Measurements from ENCODE around the gene LMAN1L.

LMAN1L gene

DNA sequence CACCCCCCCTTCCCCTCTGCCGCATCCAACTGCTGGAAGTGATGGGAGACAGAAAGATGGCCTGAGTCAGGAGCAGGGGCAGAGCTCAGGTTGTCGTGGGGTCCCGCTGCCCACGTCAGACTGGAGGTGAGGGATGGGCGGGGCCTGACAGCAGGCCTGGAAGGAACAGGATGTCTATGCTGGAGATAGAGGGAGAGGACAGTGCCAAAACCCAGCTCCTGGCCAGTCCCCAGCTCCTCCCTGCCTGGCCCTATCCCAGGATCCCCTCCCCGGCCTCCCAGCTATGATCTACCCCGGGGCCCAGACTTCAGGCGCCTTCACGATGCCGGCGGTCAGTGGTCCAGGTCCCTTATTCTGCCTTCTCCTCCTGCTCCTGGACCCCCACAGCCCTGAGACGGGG lies at the start of gene LMAN1L:
Gene LMAN1L (plus strand): TSS at position 303 of the 400 bp plus-strand sequence. CDS start 20 bp downstream, at position 323.
- Histone ChIP-seq H3K27me3 (ENCODE audit: control insufficient read depth, insufficient read depth, low read length) (no peaks in the 10 kb centered on the region), H3K36me3 (ENCODE audit: control insufficient read depth, insufficient read depth, low read length) (no peaks in the 10 kb centered on the region), H3K9ac (ENCODE audit: low read length) (no peak within 1 kb of the TSS), H3K4me1 (ENCODE audit: control insufficient read depth, insufficient read depth, low read length) (peaks cover 19% of the 10 kb centered on the region), H3K27ac (ENCODE audit: low read depth, low read length) (no peak within 1 kb of the TSS), H3K4me3 (ENCODE audit: low read depth, low read length) (no peak within 1 kb of the TSS), H3K9me3 (ENCODE audit: control insufficient read depth, insufficient read depth, low read depth, low read length) (no peaks in the 10 kb centered on the region)

GRCh38 chr15:74763416-74763815 lies 49.2 kb upstream of the LMAN1L start:
- H3K9ac ChIP-seq (ENCODE audit: low read length), result no peak overlapping the region
- no peak overlapping the region for H3K4me3 ChIP-seq (ENCODE audit: low read depth, low read length)
- H3K36me3 ChIP-seq (ENCODE audit: control insufficient read depth, insufficient read depth, low read length), result no peaks in the 10 kb centered on the region
- no peaks in the 10 kb centered on the region for H3K9me3 ChIP-seq (ENCODE audit: control insufficient read depth, insufficient read depth, low read depth, low read length)
- H3K27me3 ChIP-seq (ENCODE audit: control insufficient read depth, insufficient read depth, low read length), result no peaks in the 10 kb centered on the region
- H3K27ac ChIP-seq (ENCODE audit: low read depth, low read length), result no peak overlapping the region
- peaks cover 14% of the 10 kb centered on the region; the same call in 1 of the 2 replicates for H3K4me1 ChIP-seq (ENCODE audit: control insufficient read depth, insufficient read depth, low read length)

DNA sequence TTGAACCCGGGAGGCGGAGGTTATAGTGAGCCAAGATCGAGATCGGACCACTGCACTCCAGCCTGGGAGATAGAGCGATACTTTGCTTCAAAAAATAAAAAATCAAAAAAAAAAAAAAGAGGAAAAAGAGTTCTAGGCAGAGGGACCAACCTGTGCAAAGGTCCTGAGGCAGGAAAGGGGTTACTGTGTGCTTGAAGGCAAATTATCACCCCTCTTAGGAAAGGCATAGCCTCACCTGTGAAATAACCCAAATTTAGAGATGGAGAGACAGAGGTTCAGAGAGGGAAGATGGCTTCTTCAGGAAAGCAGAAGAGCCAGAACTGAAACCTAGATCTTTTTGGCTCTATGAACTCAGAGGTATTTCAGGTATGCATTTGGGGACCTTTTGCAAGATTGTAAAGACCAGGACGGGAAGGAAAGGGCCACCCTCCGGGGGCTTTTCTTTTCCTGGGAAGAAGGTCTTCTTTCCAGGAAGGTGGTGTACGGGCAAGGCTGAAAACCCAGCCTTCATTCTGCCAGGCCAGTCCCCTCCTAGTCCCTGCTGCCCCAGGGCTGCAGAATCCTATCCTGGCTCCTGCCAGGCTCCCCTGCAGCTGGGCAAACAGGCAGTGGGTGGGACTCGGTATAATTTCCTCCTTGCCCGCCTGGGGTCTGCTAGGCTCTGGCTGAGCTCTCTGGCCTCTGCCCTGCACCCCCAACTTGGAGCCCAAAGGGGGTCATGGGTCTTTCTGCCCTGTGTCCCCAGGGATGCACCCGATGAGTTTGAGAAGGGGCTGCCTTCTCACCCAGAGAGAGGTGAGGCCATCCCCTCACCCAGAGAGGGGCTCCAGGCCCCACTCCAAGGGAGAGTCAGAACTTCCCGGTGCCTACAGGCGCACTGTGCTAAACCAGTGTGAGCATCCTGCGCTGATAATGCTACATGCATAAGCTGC lies 45.2 kb upstream of the LMAN1L start:
- H3K9ac ChIP-seq (ENCODE audit: low read length), result no peak overlapping the region
- no peaks in the 10 kb centered on the region for H3K36me3 ChIP-seq (ENCODE audit: control insufficient read depth, insufficient read depth, low read length)
- H3K27ac ChIP-seq (ENCODE audit: low read depth, low read length), result no peak overlapping the region
- H3K4me3 ChIP-seq (ENCODE audit: low read depth, low read length), result no peak overlapping the region
- no peaks in the 10 kb centered on the region for H3K9me3 ChIP-seq (ENCODE audit: control insufficient read depth, insufficient read depth, low read depth, low read length)
- H3K27me3 ChIP-seq (ENCODE audit: control insufficient read depth, insufficient read depth, low read length), result peaks cover 4% of the 10 kb centered on the region; the same call in 1 of the 2 replicates
- H3K4me1 ChIP-seq (ENCODE audit: control insufficient read depth, insufficient read depth, low read length), result peaks cover 14% of the 10 kb centered on the region

DNA sequence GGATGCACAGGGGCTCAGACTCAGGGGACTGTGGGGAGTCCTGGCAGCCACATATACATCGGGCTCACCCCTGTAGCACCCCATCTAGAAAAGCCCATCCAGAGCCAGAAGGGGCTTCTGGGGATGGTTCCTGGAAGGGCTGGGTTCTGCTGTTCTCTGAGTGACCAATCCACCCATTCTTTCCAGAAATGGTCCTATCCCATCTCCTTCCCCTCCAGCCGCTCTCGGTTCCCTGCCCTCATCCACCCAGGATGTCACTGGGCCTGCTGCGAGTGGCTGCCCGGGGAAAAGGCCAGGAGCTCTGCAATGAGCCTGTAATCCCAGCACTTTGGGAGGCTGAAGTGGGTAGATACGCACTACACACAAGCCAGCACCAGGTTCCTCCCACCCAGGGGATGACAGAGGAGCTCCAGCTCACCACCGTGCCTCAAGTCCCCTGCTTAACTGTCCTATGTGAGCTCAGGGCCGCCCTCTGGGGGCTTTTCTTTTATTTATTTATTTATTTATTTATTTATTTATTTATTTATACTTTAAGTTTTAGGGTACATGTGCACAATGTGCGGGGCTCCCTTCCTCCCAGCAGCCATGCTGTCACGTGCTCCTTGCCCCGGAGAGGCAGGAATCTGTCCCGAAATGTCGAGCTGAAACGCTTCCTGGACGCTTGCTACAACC lies 44.4 kb upstream of the LMAN1L start:
- Histone ChIP-seq H3K27me3 (ENCODE audit: control insufficient read depth, insufficient read depth, low read length) (peaks cover 4% of the 10 kb centered on the region; the same call in 1 of the 2 replicates), H3K9me3 (ENCODE audit: control insufficient read depth, insufficient read depth, low read depth, low read length) (no peaks in the 10 kb centered on the region), H3K9ac (ENCODE audit: low read length) (no peak overlapping the region), H3K36me3 (ENCODE audit: control insufficient read depth, insufficient read depth, low read length) (no peaks in the 10 kb centered on the region), H3K27ac (ENCODE audit: low read depth, low read length) (no peak overlapping the region), H3K4me1 (ENCODE audit: control insufficient read depth, insufficient read depth, low read length) (peaks cover 14% of the 10 kb centered on the region), H3K4me3 (ENCODE audit: low read depth, low read length) (0 out of 2 replicates have a peak overlapping the region, but pooled peaks have one; percentile 13)

GRCh38 chr15:74768771-74769342 lies 43.8 kb upstream of the LMAN1L start:
- no peaks in the 10 kb centered on the region for H3K36me3 ChIP-seq (ENCODE audit: control insufficient read depth, insufficient read depth, low read length)
- H3K9me3 ChIP-seq (ENCODE audit: control insufficient read depth, insufficient read depth, low read depth, low read length), result no peaks in the 10 kb centered on the region
- H3K4me3 ChIP-seq (ENCODE audit: low read depth, low read length), result 0 out of 2 replicates have a peak overlapping the region, but pooled peaks have one; percentile 13
- H3K27ac ChIP-seq (ENCODE audit: low read depth, low read length), result no peak overlapping the region
- no peak overlapping the region for H3K9ac ChIP-seq (ENCODE audit: low read length)
- H3K4me1 ChIP-seq (ENCODE audit: control insufficient read depth, insufficient read depth, low read length), result peaks cover 20% of the 10 kb centered on the region
- peaks cover 4% of the 10 kb centered on the region; the same call in 1 of the 2 replicates for H3K27me3 ChIP-seq (ENCODE audit: control insufficient read depth, insufficient read depth, low read length)

DNA sequence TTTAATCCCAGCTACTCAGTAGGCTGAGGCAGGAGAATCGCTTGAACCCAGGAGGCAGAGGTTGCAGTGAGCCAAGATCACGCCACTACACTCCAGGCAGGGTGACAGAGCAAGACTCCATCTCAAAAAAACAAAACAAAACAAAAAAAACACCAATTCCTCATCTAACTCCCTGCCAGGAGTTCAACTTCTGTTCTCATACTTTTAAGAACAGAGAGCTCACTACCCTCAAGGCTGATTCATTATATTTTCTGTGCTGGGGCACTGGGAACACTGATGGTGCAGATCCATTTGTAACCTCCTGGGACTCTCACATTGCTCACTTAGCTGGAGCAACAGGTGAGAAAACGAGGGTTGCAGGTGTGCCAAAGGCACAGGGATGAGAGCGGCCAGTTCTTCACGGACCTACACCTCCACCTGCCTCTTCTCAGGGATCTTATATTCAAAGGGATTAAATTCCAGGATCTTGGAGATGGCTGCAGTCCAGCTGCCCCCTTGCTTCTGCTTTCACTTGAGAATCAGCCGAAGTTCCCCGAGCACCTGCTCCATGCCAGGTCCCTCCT lies 43.1 kb upstream of the LMAN1L start:
- no peaks in the 10 kb centered on the region for H3K9me3 ChIP-seq (ENCODE audit: control insufficient read depth, insufficient read depth, low read depth, low read length)
- H3K27me3 ChIP-seq (ENCODE audit: control insufficient read depth, insufficient read depth, low read length), result peaks cover 4% of the 10 kb centered on the region; the same call in 1 of the 2 replicates
- H3K4me3 ChIP-seq (ENCODE audit: low read depth, low read length), result no peak overlapping the region
- no peaks in the 10 kb centered on the region for H3K36me3 ChIP-seq (ENCODE audit: control insufficient read depth, insufficient read depth, low read length)
- H3K9ac ChIP-seq (ENCODE audit: low read length), result no peak overlapping the region
- peaks cover 25% of the 10 kb centered on the region for H3K4me1 ChIP-seq (ENCODE audit: control insufficient read depth, insufficient read depth, low read length)
- no peak overlapping the region for H3K27ac ChIP-seq (ENCODE audit: low read depth, low read length)

GRCh38 chr15:74770211-74770903 lies 42.3 kb upstream of the LMAN1L start:
- Histone ChIP-seq H3K27ac (ENCODE audit: low read depth, low read length) (no peak overlapping the region), H3K4me1 (ENCODE audit: control insufficient read depth, insufficient read depth, low read length) (peaks cover 28% of the 10 kb centered on the region), H3K9me3 (ENCODE audit: control insufficient read depth, insufficient read depth, low read depth, low read length) (no peaks in the 10 kb centered on the region), H3K4me3 (ENCODE audit: low read depth, low read length) (no peak overlapping the region), H3K9ac (ENCODE audit: low read length) (no peak overlapping the region), H3K27me3 (ENCODE audit: control insufficient read depth, insufficient read depth, low read length) (peaks cover 4% of the 10 kb centered on the region; the same call in 1 of the 2 replicates), H3K36me3 (ENCODE audit: control insufficient read depth, insufficient read depth, low read length) (no peaks in the 10 kb centered on the region)

- H3K4me3 ChIP-seq (ENCODE audit: low read depth, low read length), result no peak overlapping the region
- no peaks in the 10 kb centered on the region for H3K36me3 ChIP-seq (ENCODE audit: control insufficient read depth, insufficient read depth, low read length)
- H3K27ac ChIP-seq (ENCODE audit: low read depth, low read length), result no peak overlapping the region; the same call in 1 of the 2 replicates
- H3K9ac ChIP-seq (ENCODE audit: low read length), result peak overlapping the region; percentile 58
- peaks cover 4% of the 10 kb centered on the region; the same call in 1 of the 2 replicates for H3K27me3 ChIP-seq (ENCODE audit: control insufficient read depth, insufficient read depth, low read length)
- H3K4me1 ChIP-seq (ENCODE audit: control insufficient read depth, insufficient read depth, low read length), result peaks cover 49% of the 10 kb centered on the region
- H3K9me3 ChIP-seq (ENCODE audit: control insufficient read depth, insufficient read depth, low read depth, low read length), result no peaks in the 10 kb centered on the region
These were observed 39.3 kb upstream of the LMAN1L start for GRCh38 chr15:74773329-74773728.

DNA sequence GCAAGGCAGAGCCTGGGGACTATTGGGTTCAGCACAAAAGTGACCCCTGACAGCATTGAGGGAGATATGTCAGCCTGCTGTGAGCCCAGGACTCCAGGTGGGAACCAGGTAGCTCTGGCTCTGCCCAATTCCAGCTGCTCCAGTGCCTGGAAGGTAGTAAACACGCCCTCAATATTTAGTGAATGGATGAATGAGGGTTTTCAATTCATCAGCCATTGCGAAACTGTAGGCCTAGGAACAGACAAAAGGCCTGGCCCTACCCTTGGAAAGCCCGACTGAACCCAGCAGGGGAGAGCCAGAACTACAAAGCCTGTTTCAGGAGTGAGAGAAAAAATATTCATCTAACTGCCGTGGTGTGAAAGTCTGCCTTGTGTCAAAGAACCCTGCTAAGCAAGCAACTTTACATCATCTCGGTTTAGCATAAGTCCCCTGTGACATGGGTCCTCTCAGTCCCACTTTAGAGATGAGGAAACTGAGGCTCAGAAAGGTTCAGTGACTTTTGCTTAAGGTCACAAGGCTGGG lies 38.8 kb upstream of the LMAN1L start:
- H3K4me3 ChIP-seq (ENCODE audit: low read depth, low read length), result no peak overlapping the region
- H3K36me3 ChIP-seq (ENCODE audit: control insufficient read depth, insufficient read depth, low read length), result no peaks in the 10 kb centered on the region
- no peaks in the 10 kb centered on the region for H3K9me3 ChIP-seq (ENCODE audit: control insufficient read depth, insufficient read depth, low read depth, low read length)
- H3K9ac ChIP-seq (ENCODE audit: low read length), result peak overlapping the region; percentile 58
- H3K27me3 ChIP-seq (ENCODE audit: control insufficient read depth, insufficient read depth, low read length), result peaks cover 4% of the 10 kb centered on the region; the same call in 1 of the 2 replicates
- peaks cover 52% of the 10 kb centered on the region for H3K4me1 ChIP-seq (ENCODE audit: control insufficient read depth, insufficient read depth, low read length)
- H3K27ac ChIP-seq (ENCODE audit: low read depth, low read length), result no peak overlapping the region; the same call in 1 of the 2 replicates

DNA sequence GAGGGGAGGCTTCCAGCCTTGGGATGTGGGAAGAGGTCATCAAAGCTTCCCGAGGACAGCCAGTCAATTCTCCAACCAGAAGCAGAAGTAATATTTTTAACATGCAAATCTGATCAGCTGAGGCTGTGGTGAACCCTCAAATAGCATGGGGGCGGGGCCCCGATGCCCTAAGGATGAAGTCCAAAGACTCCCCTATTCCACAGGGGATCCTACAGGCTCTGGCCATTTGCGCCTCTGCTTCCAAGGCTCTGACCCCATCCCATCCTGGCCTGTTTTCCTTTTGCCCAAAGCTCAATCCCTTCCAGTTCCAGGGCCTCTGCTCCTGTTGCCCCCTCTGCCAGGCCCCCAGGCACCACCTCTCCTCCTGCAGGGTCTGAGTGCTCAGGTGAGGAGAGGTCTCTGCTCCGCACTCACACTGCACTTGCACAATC lies 37.5 kb upstream of the LMAN1L start:
- Histone ChIP-seq H3K9ac (ENCODE audit: low read length) (no peak overlapping the region), H3K27me3 (ENCODE audit: control insufficient read depth, insufficient read depth, low read length) (peaks cover 4% of the 10 kb centered on the region; the same call in 1 of the 2 replicates), H3K4me1 (ENCODE audit: control insufficient read depth, insufficient read depth, low read length) (peaks cover 52% of the 10 kb centered on the region), H3K27ac (ENCODE audit: low read depth, low read length) (no peak overlapping the region), H3K4me3 (ENCODE audit: low read depth, low read length) (no peak overlapping the region), H3K9me3 (ENCODE audit: control insufficient read depth, insufficient read depth, low read depth, low read length) (no peaks in the 10 kb centered on the region), H3K36me3 (ENCODE audit: control insufficient read depth, insufficient read depth, low read length) (no peaks in the 10 kb centered on the region)

All from HUES6 (cell line).